ENCODE data around the gene PRKG1.

Gene PRKG1

GRCh38 chr10:51206500-51206899, 132.2 kb downstream of the PRKG1 start:
- TF ChIP-seq POLR2AphosphoS5 (IDR thresholded peaks at IDR 0.05; ENCODE audit: low read depth, low read length) (no peak), REST (IDR thresholded peaks at IDR 0.05; ENCODE audit: insufficient read depth in 1 of 2, low read depth in 2 of 2, low read length in 2 of 2) (no peak), SIN3A (IDR thresholded peaks at IDR 0.05; ENCODE audit: borderline replicate concordance, insufficient read depth, low read length) (no peak), FOXP2 (optimal IDR thresholded peaks at IDR 0.05; ENCODE audit: borderline replicate concordance, extremely low read depth, extremely low read length, insufficient read depth) (no peak), TAF1 (IDR thresholded peaks at IDR 0.05; ENCODE audit: borderline replicate concordance, insufficient read depth, low read length) (no peak)

- TF ChIP-seq SIN3A (IDR thresholded peaks at IDR 0.05; ENCODE audit: borderline replicate concordance, insufficient read depth, low read length), result no peak
- TF ChIP-seq REST (IDR thresholded peaks at IDR 0.05; ENCODE audit: insufficient read depth in 1 of 2, low read depth in 2 of 2, low read length in 2 of 2), result no peak
- TF ChIP-seq TAF1 (IDR thresholded peaks at IDR 0.05; ENCODE audit: borderline replicate concordance, insufficient read depth, low read length), result no peak
- no peak for TF ChIP-seq FOXP2 (optimal IDR thresholded peaks at IDR 0.05; ENCODE audit: borderline replicate concordance, extremely low read depth, extremely low read length, insufficient read depth)
- no peak for TF ChIP-seq POLR2AphosphoS5 (IDR thresholded peaks at IDR 0.05; ENCODE audit: low read depth, low read length)
Observed at GRCh38 chr10:51214207-51215196, 140.2 kb downstream of the PRKG1 start.

GRCh38 chr10:51215951-51216834, 141.9 kb downstream of the PRKG1 start:
- no peak for TF ChIP-seq SIN3A (IDR thresholded peaks at IDR 0.05; ENCODE audit: borderline replicate concordance, insufficient read depth, low read length)
- no peak for TF ChIP-seq POLR2AphosphoS5 (IDR thresholded peaks at IDR 0.05; ENCODE audit: low read depth, low read length)
- TF ChIP-seq TAF1 (IDR thresholded peaks at IDR 0.05; ENCODE audit: borderline replicate concordance, insufficient read depth, low read length), result no peak
- no peak for TF ChIP-seq REST (IDR thresholded peaks at IDR 0.05; ENCODE audit: insufficient read depth in 1 of 2, low read depth in 2 of 2, low read length in 2 of 2)
- no peak for TF ChIP-seq FOXP2 (optimal IDR thresholded peaks at IDR 0.05; ENCODE audit: borderline replicate concordance, extremely low read depth, extremely low read length, insufficient read depth)

GRCh38 chr10:51217505-51217904, 143.2 kb downstream of the PRKG1 start:
- no peak for TF ChIP-seq FOXP2 (optimal IDR thresholded peaks at IDR 0.05; ENCODE audit: borderline replicate concordance, extremely low read depth, extremely low read length, insufficient read depth)
- no peak for TF ChIP-seq POLR2AphosphoS5 (IDR thresholded peaks at IDR 0.05; ENCODE audit: low read depth, low read length)
- no peak for TF ChIP-seq TAF1 (IDR thresholded peaks at IDR 0.05; ENCODE audit: borderline replicate concordance, insufficient read depth, low read length)
- no peak for TF ChIP-seq REST (IDR thresholded peaks at IDR 0.05; ENCODE audit: insufficient read depth in 1 of 2, low read depth in 2 of 2, low read length in 2 of 2)
- no peak for TF ChIP-seq SIN3A (IDR thresholded peaks at IDR 0.05; ENCODE audit: borderline replicate concordance, insufficient read depth, low read length)
